GM23338 (cell line): Measurements from ENCODE around the gene IGFBP4. TPM values are rescaled to one million over a fixed set of nuclear protein-coding genes. Genes with fewer than 3 reads are reported as not detected.

Experiments
- ATAC-seq: fragments of 200-7000 bp; cut with Tn5 transposase; 3 replicates; pipeline ENCODE4 v1.9.1; 2020
- DNase-seq: peaks from one replicate; pipeline ENCODE4 v3.0.0-alpha.2; 2015; ENCODE audit warnings: low spot score
- H2AFZ ChIP-seq: fragments of 200-600 bp; sonication (generic); 2 replicates; pipeline ENCODE4 v1.8.0; 2016; ENCODE audit warnings: antibody characterized with exemption, mild to moderate bottlenecking, moderate library complexity
- H3F3A ChIP-seq: fragments of 200-600 bp; sonication (generic); replicated peaks from 2 replicates; pipeline ENCODE4 v1.8.0; 2017; ENCODE audit warnings: antibody characterized with exemption, mixed run types, low read depth
- H3K27ac ChIP-seq: fragments of 200-600 bp; sonication (generic); 2 replicates; pipeline ENCODE4 v1.6.1; 2016; ENCODE audit warnings: low read depth
- H3K27me3 ChIP-seq: fragments of 200-600 bp; sonication (generic); 2 replicates; pipeline ENCODE4 v1.8.0; 2016; ENCODE audit warnings: mild to moderate bottlenecking, mixed run types, moderate library complexity; ENCODE audit not compliant: insufficient read depth
- H3K36me3 ChIP-seq: fragments of 200-600 bp; sonication (generic); 2 replicates; pipeline ENCODE4 v1.8.0; 2016; ENCODE audit warnings: mild to moderate bottlenecking; ENCODE audit not compliant: insufficient read depth
- H3K4me1 ChIP-seq: fragments of 200-600 bp; sonication (generic); 2 replicates; pipeline ENCODE4 v1.8.0; 2016; ENCODE audit warnings: mild to moderate bottlenecking, moderate library complexity; ENCODE audit not compliant: insufficient read depth
- H3K4me2 ChIP-seq: fragments of 200-600 bp; sonication (generic); 2 replicates; pipeline ENCODE4 v1.7.1; 2017; ENCODE audit warnings: mixed run types
- H3K4me3 ChIP-seq: fragments of 200-600 bp; sonication (generic); 2 replicates; pipeline ENCODE4 v1.6.1; 2016; ENCODE audit warnings: mixed run types
- H3K79me2 ChIP-seq: fragments of 200-600 bp; sonication (generic); replicated peaks from 2 replicates; pipeline ENCODE4 v1.8.0; 2017; ENCODE audit warnings: mild to moderate bottlenecking; ENCODE audit not compliant: insufficient read depth
- H3K9me2 ChIP-seq: fragments of 200-600 bp; sonication (generic); 2 replicates; pipeline ENCODE4 v1.8.0; 2017; ENCODE audit not compliant: insufficient read depth
- H4K20me1 ChIP-seq: fragments of 200-600 bp; sonication (generic); replicated peaks from 2 replicates; pipeline ENCODE4 v1.8.0; 2017; ENCODE audit warnings: mild to moderate bottlenecking; ENCODE audit not compliant: insufficient read depth
- H3K27ac Mint-ChIP-seq: 2 replicates; pipeline ENCODE4 v1.8.0; 2020; ENCODE audit warnings: inconsistent platforms, mild to moderate bottlenecking, moderate library complexity, mixed read lengths
- H3K27me3 Mint-ChIP-seq: 3 replicates; pipeline ENCODE4 v1.8.0; 2022; ENCODE audit warnings: low read depth, mild to moderate bottlenecking, moderate library complexity, mixed read lengths, inconsistent platforms; ENCODE audit not compliant: insufficient read depth, poor library complexity
- H3K36me3 Mint-ChIP-seq: 3 replicates; pipeline ENCODE4 v1.8.0; 2021; ENCODE audit warnings: low read depth, mild to moderate bottlenecking, inconsistent platforms, moderate library complexity, mixed read lengths
- H3K4me1 Mint-ChIP-seq: 3 replicates; pipeline ENCODE4 v1.8.0; 2020; ENCODE audit warnings: mild to moderate bottlenecking, inconsistent platforms, mixed read lengths
- H3K4me3 Mint-ChIP-seq: 3 replicates; pipeline ENCODE4 v1.8.0; 2021; ENCODE audit warnings: moderate library complexity, mild to moderate bottlenecking, inconsistent platforms, mixed read lengths
- H3K9me3 Mint-ChIP-seq: 3 replicates; pipeline ENCODE4 v1.8.0; 2020; ENCODE audit warnings: moderate library complexity, mild to moderate bottlenecking, inconsistent platforms, mixed read lengths
- CREB1 ChIP-seq: fragments of 250-450 bp; sonication (Bioruptor Pico); IDR thresholded peaks from 2 replicates; pipeline ENCODE4 v1.5.0; 2020; ENCODE audit warnings: low read depth, mild to moderate bottlenecking, moderate library complexity
- EZH2 ChIP-seq: fragments of 200-600 bp; sonication (generic); IDR thresholded peaks from one replicate; pipeline ENCODE4 v1.8.0; 2017; ENCODE audit warnings: antibody characterized with exemption, mild to moderate bottlenecking, low read depth; ENCODE audit not compliant: unreplicated experiment
- EZH2phosphoT487 ChIP-seq: fragments of 200-600 bp; sonication (generic); IDR thresholded peaks from one replicate; pipeline ENCODE4 v1.8.1; 2018; ENCODE audit warnings: antibody characterized with exemption; ENCODE audit not compliant: unreplicated experiment
- JUNB ChIP-seq: IDR thresholded peaks from one replicate; pipeline ENCODE4 v1.6.1; 2016; ENCODE audit warnings: antibody characterized with exemption; ENCODE audit not compliant: unreplicated experiment
- NANOG ChIP-seq: IDR thresholded peaks from 2 replicates; pipeline ENCODE4 v1.6.1; 2016; ENCODE audit warnings: antibody characterized with exemption, borderline replicate concordance
- POLR2AphosphoS5 ChIP-seq: IDR thresholded peaks from 2 replicates; pipeline ENCODE4 v1.6.1; 2016; ENCODE audit warnings: antibody characterized with exemption, low read depth
- STAT1 ChIP-seq: IDR thresholded peaks from one replicate; pipeline ENCODE4 v1.6.1; 2016; ENCODE audit warnings: antibody characterized with exemption; ENCODE audit not compliant: unreplicated experiment
- ZNF114 ChIP-seq: fragments of 250-450 bp; sonication (Bioruptor Pico); IDR thresholded peaks from 2 replicates; pipeline ENCODE4 v1.5.0; 2020; ENCODE audit warnings: mild to moderate bottlenecking, moderate library complexity
- ZNF331 ChIP-seq: fragments of 250-450 bp; sonication (Bioruptor Pico); IDR thresholded peaks from 2 replicates; pipeline ENCODE4 v1.5.0; 2020; ENCODE audit warnings: low read depth, mild to moderate bottlenecking, moderate library complexity
- polyA plus RNA-seq: library from polyadenylated mRNA; unstranded; fragments of >200 nt; fragmentation: Nextera tagmentation; extraction: Ambion mirVana; gene quantifications from 2 replicates; pipeline ENCODE4 v1.2.1, GENCODE V29; 2016
- total RNA-seq: library from RNA; depleted of rRNA; stranded (reverse); fragments of >200 nt; shearing (Covaris generic); gene quantifications from 2 replicates; pipeline ENCODE4 v1.2.3, GENCODE V29; 2014
- TF ChIP-seq, protein P1 (sequence below): fragments of 250-450 bp; sonication (Bioruptor Pico); IDR thresholded peaks from 2 replicates; pipeline ENCODE4 v1.5.0; 2020; ENCODE audit warnings: mild to moderate bottlenecking, moderate library complexity
- TF ChIP-seq, protein P2 (sequence below): IDR thresholded peaks from one replicate; pipeline ENCODE4 v1.6.1; 2018; ENCODE audit warnings: antibody characterized with exemption; ENCODE audit not compliant: unreplicated experiment
- TF ChIP-seq, protein P3 (sequence below), 2 experiments: fragments of 200-600 bp in 1 of 2; sonication (generic) in 1 of 2; conservative IDR thresholded peaks; 2 replicates each; pipeline versions ENCODE4 v1.5.1 to v1.6.1; 2016 to 2017; ENCODE audit warnings: antibody characterized with exemption in 2 of 2, low read depth in 2 of 2, mild to moderate bottlenecking in 2 of 2, moderate library complexity in 1 of 2
- TF ChIP-seq, protein P4 (sequence below): IDR thresholded peaks from 2 replicates; pipeline ENCODE4 v1.6.1; 2016; ENCODE audit warnings: antibody characterized with exemption

Gene IGFBP4
- total and polyA plus RNA-seq, 2 experiments from 2014 or later = 38.7 to 78.9 TPM

DNA sequence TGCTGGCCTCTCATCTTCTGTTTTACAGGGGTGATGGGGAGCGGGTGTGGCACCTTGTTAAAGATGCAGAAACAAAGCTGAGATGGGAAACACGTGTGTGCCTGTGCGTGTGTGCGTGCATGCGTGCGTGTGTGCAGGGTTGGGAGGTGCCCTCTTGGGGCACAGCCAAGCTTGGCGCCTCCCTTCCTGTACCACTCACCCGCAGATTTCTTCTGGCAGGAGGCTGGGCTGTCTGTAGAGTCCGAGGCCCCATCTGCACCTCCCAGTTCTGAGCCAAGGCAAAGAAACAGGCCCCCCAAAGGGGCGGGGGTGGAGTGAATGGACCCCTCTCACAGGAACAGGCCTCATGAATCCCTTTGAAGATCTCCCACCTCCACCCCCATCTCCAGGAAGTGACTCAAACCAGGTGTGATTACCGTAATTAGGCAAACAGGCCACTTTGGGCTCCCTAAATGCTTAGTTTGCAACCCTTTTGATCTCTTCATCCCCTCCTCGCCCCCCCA lies 37.3 kb downstream of the IGFBP4 start:
- Mint-ChIP-seq H3K4me1 (peaks cover 32% of the 10 kb centered on the region), H3K27ac (no peak overlapping the region; the same call in 1 of the 2 replicates), H3K27me3 (peaks cover 13% of the 10 kb centered on the region), H3K36me3 (peaks cover 3% of the 10 kb centered on the region; the same call in 1 of the 3 replicates), H3K9me3 (peaks cover 5% of the 10 kb centered on the region), H3K4me3 (no peak overlapping the region)
- Histone ChIP-seq H3K27ac (no peak overlapping the region), H2AFZ (peak overlapping the region; percentile 56; the same call in 1 of the 2 replicates), H3F3A (no peaks in the 10 kb centered on the region), H3K27me3 (no peaks in the 10 kb centered on the region), H3K36me3 (no peaks in the 10 kb centered on the region), H3K4me3 (no peak overlapping the region), H4K20me1 (no peaks in the 10 kb centered on the region), H3K4me1 (peaks cover 22% of the 10 kb centered on the region), H3K4me2 (no peak overlapping the region), H3K79me2 (no peaks in the 10 kb centered on the region), H3K9me2 (no peaks in the 10 kb centered on the region)
- ATAC-seq = no peak; the same call in 2 of the 3 replicates
- DNase-seq = no peak
- TF ChIP-seq, protein P1, sequence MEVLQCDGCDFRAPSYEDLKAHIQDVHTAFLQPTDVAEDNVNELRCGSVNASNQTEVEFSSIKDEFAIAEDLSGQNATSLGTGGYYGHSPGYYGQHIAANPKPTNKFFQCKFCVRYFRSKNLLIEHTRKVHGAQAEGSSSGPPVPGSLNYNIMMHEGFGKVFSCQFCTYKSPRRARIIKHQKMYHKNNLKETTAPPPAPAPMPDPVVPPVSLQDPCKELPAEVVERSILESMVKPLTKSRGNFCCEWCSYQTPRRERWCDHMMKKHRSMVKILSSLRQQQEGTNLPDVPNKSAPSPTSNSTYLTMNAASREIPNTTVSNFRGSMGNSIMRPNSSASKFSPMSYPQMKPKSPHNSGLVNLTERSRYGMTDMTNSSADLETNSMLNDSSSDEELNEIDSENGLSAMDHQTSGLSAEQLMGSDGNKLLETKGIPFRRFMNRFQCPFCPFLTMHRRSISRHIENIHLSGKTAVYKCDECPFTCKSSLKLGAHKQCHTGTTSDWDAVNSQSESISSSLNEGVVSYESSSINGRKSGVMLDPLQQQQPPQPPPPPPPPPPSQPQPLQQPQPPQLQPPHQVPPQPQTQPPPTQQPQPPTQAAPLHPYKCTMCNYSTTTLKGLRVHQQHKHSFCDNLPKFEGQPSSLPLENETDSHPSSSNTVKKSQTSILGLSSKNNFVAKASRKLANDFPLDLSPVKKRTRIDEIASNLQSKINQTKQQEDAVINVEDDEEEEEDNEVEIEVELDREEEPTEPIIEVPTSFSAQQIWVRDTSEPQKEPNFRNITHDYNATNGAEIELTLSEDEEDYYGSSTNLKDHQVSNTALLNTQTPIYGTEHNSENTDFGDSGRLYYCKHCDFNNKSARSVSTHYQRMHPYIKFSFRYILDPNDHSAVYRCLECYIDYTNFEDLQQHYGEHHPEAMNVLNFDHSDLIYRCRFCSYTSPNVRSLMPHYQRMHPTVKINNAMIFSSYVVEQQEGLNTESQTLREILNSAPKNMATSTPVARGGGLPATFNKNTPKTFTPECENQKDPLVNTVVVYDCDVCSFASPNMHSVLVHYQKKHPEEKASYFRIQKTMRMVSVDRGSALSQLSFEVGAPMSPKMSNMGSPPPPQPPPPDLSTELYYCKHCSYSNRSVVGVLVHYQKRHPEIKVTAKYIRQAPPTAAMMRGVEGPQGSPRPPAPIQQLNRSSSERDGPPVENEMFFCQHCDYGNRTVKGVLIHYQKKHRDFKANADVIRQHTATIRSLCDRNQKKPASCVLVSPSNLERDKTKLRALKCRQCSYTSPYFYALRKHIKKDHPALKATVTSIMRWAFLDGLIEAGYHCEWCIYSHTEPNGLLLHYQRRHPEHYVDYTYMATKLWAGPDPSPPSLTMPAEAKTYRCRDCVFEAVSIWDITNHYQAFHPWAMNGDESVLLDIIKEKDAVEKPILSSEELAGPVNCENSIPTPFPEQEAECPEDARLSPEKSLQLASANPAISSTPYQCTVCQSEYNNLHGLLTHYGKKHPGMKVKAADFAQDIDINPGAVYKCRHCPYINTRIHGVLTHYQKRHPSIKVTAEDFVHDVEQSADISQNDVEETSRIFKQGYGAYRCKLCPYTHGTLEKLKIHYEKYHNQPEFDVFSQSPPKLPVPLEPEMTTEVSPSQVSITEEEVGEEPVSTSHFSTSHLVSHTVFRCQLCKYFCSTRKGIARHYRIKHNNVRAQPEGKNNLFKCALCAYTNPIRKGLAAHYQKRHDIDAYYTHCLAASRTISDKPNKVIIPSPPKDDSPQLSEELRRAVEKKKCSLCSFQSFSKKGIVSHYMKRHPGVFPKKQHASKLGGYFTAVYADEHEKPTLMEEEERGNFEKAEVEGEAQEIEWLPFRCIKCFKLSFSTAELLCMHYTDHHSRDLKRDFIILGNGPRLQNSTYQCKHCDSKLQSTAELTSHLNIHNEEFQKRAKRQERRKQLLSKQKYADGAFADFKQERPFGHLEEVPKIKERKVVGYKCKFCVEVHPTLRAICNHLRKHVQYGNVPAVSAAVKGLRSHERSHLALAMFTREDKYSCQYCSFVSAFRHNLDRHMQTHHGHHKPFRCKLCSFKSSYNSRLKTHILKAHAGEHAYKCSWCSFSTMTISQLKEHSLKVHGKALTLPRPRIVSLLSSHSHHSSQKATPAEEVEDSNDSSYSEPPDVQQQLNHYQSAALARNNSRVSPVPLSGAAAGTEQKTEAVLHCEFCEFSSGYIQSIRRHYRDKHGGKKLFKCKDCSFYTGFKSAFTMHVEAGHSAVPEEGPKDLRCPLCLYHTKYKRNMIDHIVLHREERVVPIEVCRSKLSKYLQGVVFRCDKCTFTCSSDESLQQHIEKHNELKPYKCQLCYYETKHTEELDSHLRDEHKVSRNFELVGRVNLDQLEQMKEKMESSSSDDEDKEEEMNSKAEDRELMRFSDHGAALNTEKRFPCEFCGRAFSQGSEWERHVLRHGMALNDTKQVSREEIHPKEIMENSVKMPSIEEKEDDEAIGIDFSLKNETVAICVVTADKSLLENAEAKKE (CRISPR knock-in tag) = no peak
- TF ChIP-seq EZH2 (no peak), NANOG (no peak), CREB1 (CRISPR knock-in tag) (no peak), EZH2phosphoT487 (no peak), POLR2AphosphoS5 (no peak), ZNF114 (no peak), ZNF331 (CRISPR knock-in tag) (no peak), STAT1 (no peak), JUNB (no peak)
- TF ChIP-seq, protein P2, sequence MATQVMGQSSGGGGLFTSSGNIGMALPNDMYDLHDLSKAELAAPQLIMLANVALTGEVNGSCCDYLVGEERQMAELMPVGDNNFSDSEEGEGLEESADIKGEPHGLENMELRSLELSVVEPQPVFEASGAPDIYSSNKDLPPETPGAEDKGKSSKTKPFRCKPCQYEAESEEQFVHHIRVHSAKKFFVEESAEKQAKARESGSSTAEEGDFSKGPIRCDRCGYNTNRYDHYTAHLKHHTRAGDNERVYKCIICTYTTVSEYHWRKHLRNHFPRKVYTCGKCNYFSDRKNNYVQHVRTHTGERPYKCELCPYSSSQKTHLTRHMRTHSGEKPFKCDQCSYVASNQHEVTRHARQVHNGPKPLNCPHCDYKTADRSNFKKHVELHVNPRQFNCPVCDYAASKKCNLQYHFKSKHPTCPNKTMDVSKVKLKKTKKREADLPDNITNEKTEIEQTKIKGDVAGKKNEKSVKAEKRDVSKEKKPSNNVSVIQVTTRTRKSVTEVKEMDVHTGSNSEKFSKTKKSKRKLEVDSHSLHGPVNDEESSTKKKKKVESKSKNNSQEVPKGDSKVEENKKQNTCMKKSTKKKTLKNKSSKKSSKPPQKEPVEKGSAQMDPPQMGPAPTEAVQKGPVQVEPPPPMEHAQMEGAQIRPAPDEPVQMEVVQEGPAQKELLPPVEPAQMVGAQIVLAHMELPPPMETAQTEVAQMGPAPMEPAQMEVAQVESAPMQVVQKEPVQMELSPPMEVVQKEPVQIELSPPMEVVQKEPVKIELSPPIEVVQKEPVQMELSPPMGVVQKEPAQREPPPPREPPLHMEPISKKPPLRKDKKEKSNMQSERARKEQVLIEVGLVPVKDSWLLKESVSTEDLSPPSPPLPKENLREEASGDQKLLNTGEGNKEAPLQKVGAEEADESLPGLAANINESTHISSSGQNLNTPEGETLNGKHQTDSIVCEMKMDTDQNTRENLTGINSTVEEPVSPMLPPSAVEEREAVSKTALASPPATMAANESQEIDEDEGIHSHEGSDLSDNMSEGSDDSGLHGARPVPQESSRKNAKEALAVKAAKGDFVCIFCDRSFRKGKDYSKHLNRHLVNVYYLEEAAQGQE = no peak
- TF ChIP-seq, protein P3, sequence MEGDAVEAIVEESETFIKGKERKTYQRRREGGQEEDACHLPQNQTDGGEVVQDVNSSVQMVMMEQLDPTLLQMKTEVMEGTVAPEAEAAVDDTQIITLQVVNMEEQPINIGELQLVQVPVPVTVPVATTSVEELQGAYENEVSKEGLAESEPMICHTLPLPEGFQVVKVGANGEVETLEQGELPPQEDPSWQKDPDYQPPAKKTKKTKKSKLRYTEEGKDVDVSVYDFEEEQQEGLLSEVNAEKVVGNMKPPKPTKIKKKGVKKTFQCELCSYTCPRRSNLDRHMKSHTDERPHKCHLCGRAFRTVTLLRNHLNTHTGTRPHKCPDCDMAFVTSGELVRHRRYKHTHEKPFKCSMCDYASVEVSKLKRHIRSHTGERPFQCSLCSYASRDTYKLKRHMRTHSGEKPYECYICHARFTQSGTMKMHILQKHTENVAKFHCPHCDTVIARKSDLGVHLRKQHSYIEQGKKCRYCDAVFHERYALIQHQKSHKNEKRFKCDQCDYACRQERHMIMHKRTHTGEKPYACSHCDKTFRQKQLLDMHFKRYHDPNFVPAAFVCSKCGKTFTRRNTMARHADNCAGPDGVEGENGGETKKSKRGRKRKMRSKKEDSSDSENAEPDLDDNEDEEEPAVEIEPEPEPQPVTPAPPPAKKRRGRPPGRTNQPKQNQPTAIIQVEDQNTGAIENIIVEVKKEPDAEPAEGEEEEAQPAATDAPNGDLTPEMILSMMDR (conservative IDR thresholded peaks at IDR 0.05; ENCODE audit: low read depth in 2 of 2) = no peak
- TF ChIP-seq, protein P4, sequence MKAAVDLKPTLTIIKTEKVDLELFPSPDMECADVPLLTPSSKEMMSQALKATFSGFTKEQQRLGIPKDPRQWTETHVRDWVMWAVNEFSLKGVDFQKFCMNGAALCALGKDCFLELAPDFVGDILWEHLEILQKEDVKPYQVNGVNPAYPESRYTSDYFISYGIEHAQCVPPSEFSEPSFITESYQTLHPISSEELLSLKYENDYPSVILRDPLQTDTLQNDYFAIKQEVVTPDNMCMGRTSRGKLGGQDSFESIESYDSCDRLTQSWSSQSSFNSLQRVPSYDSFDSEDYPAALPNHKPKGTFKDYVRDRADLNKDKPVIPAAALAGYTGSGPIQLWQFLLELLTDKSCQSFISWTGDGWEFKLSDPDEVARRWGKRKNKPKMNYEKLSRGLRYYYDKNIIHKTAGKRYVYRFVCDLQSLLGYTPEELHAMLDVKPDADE = no peak
